GM12872 (cell line): Measurements from ENCODE around the gene MTMR3.

Source experiments
- TF ChIP-seq, protein P1 (sequence below): IDR thresholded peaks from 3 replicates; pipeline ENCODE4 v1.5.1; 2011; ENCODE audit warnings: low read depth, mild to moderate bottlenecking, low read length, moderate library complexity; ENCODE audit not compliant: insufficient read depth

Gene MTMR3

DNA sequence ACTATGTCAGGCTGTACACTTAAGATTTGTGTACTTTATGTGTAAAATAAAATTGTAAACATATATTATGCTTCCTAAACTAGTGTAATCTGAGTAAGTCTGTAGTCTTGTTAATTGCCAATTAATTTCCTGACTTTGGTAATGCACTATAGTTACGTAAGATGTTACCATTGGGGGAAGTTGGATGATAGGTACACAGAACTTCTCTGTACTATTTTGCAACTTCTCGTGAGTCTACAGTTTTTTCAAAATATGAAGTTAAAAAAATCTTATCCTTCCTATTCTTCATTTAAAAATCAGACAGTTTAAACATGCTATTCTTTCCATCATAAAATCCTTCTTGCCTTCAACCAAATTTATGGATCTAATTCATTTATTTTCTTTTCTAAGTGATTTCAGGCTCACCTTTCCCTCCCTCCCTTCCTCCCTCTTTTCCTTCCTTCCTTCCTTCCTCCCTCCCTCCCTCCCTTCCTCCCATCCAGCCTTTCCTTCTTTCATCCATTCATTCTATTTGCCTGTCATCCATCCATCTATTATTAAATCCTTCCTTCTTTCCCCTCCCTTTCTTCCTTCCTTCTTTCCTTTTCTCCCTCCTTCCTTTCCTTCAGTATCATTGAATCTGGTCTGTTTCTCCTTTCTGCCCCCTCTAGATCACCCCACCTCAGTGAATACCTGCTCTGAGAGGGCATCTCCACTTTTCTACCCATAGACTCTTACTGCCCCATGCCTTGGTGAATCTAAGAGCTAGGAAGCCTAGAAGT, 22.8 kb upstream of the MTMR3 start:
- TF ChIP-seq, protein P1, sequence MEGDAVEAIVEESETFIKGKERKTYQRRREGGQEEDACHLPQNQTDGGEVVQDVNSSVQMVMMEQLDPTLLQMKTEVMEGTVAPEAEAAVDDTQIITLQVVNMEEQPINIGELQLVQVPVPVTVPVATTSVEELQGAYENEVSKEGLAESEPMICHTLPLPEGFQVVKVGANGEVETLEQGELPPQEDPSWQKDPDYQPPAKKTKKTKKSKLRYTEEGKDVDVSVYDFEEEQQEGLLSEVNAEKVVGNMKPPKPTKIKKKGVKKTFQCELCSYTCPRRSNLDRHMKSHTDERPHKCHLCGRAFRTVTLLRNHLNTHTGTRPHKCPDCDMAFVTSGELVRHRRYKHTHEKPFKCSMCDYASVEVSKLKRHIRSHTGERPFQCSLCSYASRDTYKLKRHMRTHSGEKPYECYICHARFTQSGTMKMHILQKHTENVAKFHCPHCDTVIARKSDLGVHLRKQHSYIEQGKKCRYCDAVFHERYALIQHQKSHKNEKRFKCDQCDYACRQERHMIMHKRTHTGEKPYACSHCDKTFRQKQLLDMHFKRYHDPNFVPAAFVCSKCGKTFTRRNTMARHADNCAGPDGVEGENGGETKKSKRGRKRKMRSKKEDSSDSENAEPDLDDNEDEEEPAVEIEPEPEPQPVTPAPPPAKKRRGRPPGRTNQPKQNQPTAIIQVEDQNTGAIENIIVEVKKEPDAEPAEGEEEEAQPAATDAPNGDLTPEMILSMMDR: no peak

DNA sequence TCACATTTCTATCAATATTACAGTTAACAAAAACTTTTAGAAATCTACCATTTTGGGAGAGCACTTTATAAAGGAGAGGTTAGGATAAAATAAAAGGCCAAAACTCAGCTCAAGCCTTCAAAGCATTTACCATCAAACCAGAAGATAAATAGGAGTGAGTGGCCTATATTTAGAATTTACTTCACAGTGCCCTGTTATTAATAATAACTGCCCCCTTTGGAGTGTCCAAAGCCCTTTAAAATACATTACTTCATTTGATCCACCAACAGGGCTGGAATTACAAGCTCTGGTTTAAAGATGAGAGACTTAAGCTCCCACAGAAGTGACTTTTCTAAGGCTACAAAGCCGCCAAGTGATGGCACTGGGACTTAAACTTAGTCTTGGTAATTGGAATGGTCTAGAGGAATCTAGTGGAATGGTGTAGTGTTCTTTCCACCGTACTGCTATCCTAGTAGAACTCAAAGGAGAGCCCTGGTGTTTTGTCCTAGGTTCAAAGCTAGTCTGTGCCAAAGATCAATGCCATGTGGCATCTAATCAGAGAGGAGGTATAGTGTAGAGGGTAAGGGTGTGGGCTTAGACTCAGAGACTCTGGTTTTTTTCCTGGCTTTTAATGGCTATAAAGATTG, 21.2 kb upstream of the MTMR3 start:
- TF ChIP-seq, protein P1: no peak

DNA sequence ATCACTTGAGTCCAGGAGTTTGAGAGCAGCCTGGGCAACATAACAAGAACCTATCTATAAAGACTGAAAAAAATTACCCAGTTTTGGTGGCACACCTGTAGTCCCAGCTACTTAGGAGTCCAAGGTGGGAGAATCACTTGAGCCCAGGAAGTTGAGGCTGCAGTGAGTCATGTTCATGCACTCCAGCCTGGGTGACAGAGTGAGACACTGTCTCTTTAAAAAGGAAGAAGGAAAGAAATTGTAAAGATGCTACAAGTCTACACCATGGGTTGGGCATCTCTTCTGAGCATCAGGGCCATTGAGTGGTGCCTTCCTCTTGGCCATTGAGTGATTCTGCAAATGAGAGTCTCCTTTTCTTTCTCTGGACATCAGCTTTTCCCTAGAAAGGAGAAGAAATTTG, 15.7 kb upstream of the MTMR3 start:
- TF ChIP-seq, protein P1: no peak

DNA sequence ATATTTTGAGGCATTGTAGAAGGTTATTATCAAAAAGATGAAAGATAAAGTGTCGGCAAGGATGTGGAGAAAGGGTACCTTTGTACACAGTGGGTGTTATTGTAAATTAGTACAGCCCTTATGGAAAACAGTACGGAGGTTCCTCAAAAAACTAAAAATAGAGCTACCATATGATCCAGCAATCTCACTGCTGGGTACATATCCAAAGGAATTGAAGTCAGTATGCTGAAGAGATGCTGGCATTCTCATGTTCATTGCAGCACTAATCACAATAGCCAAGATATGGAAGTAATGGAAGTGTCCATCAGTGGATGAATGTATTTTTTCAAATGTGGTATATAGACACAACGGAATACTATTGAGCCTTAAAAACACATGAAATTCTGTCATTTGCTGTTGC, 15.1 kb upstream of the MTMR3 start:
- TF ChIP-seq, protein P1: no peak

DNA sequence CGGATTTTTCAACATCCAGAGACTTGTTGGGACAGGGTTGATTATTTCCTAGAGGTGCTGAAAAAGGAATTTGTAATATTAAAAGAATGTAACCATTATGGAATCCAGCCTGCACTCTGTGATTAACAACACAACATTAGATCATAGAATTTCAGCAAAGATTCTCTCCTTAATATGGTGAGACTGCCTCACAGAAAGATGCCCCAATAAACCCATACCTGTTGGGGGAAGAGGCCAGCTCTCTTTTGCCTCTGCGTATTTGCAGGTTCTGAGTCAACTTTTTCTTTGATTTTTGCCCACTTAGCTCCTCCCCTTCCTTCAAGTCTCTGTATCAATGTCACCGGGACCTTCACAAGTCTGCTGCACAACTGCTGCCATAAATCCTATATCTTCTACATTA, 12.4 kb upstream of the MTMR3 start:
- TF ChIP-seq, protein P1: no peak

DNA sequence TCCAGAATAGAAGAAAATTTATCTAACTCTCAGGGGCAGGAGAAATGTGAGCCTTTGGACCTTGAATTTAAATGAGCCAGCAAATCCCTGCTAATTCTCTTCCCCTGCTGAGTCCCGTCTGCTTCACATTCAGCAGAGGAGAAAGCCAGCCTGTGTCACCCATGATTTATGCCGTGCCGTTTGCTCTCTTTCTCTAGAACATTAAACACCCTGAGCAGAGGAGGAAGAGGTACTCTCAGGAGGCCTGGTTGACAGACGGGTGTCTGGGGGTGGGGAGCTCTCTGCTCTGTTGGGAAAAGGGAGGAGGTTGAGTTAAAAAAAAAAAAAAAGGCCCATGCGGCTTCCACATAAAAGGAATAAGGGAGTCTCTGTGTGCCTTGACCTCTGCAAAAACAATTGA, 11.3 kb upstream of the MTMR3 start:
- TF ChIP-seq, protein P1: no peak

DNA sequence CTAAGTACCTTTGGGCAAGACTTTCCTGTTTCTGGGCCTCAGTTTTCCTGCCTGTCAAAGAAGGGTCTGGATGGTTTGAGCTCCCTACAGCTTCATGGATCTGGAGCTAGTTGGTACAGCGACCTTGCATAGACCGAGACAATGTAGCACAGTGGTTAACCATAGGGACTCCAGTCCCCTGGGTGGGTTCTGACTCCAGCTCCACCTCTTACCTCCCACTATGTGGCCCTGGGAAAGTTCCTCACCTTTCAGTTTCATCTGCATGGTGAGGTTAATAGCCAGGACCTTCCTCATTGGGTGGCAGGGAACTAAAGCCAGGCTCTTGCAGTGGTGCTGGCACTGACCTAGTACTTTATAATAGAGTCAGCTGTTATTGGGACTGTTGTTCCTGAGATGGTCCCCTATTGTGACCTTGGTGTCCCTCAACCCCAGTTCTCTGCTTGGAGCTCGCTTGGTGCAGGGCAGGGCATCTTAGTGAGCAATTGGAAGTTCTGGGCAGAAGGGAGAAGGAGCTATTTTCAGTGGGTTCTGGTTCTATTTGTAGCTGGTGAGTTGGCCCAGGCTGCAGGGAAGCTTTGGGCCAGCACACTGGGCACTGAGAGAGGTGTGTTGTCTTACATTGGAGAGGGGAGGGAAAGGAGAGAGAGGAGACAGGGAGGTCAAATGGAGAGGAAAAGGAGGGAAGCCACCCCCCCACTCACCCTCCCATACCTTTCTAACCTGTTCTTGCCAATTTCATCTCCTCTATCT, 10.7 kb upstream of the MTMR3 start:
- TF ChIP-seq, protein P1: no peak
